Natural killer cell (primary cell): ENCODE measurements around the gene INSL4. TPM values are rescaled to one million over a fixed set of nuclear protein-coding genes. Genes with fewer than 3 reads are reported as not detected.

Source experiments
- ATAC-seq, 3 donors: fragments of 150-1000 bp in 2 of 3; fragments of 200-7000 bp in 1 of 3; cut with Tn5 transposase; 1 replicate in 1 of 3; 2 replicates in 2 of 3; pipeline ENCODE4 v1.10.0; 2021; ENCODE audit warnings: mild to moderate bottlenecking in 2 of 3, moderate library complexity in 2 of 3
- DNase-seq, 2 donors: peaks; one replicate each; pipeline versions ENCODE4 v3.0.0 to v3.0.0-alpha.2; 2013 to 2021; ENCODE audit warnings: mixed read lengths in 1 of 2
- H3K27ac ChIP-seq: one replicate; pipeline ENCODE4 v1.5.1; 2013; ENCODE audit warnings: mild to moderate bottlenecking, low read length
- H3K27me3 ChIP-seq: one replicate; pipeline ENCODE4 v1.6.1; 2013; ENCODE audit warnings: low read length; ENCODE audit not compliant: control insufficient read depth, insufficient read depth
- H3K36me3 ChIP-seq: one replicate; pipeline ENCODE4 v1.6.1; 2013; ENCODE audit warnings: low read length; ENCODE audit not compliant: control insufficient read depth, insufficient read depth
- H3K4me1 ChIP-seq: one replicate; pipeline ENCODE4 v1.6.1; 2013; ENCODE audit warnings: low read length; ENCODE audit not compliant: control insufficient read depth, insufficient read depth
- H3K4me3 ChIP-seq: one replicate; pipeline ENCODE4 v1.5.1; 2013; ENCODE audit warnings: low read length
- H3K9me3 ChIP-seq: one replicate; pipeline ENCODE4 v1.6.1; 2013; ENCODE audit warnings: low read length; ENCODE audit not compliant: control insufficient read depth, insufficient read depth
- H3K27ac Mint-ChIP-seq, 2 donors: one replicate each; pipeline ENCODE4 v1.8.0; 2022; ENCODE audit warnings: mild to moderate bottlenecking in 2 of 2, mixed read lengths in 2 of 2, moderate library complexity in 1 of 2
- H3K27me3 Mint-ChIP-seq, 2 donors: one replicate each; pipeline ENCODE4 v1.8.0; 2022; ENCODE audit warnings: low read depth in 2 of 2, mixed read lengths in 2 of 2
- H3K36me3 Mint-ChIP-seq: one replicate; pipeline ENCODE4 v1.8.0; 2022; ENCODE audit warnings: mixed read lengths
- H3K4me1 Mint-ChIP-seq, 2 donors: one replicate each; pipeline ENCODE4 v1.8.0; 2022; ENCODE audit warnings: mixed read lengths in 2 of 2
- H3K4me3 Mint-ChIP-seq: one replicate; pipeline ENCODE4 v1.8.0; 2022; ENCODE audit warnings: mild to moderate bottlenecking, moderate library complexity, mixed read lengths
- H3K9me3 Mint-ChIP-seq, 2 donors: one replicate each; pipeline ENCODE4 v1.8.0; 2022; ENCODE audit warnings: mixed read lengths in 2 of 2
- CTCF ChIP-seq: fragments of 200-600 bp; IDR thresholded peaks from one replicate; pipeline ENCODE4 v1.8.0; 2022; ENCODE audit warnings: antibody characterized with exemption
- WGBS: methylation state at CpG from one replicate; pipeline ENCODE4 v1.1.7; 2013; ENCODE audit warnings: missing lambda C conversion rate; ENCODE audit not compliant: insufficient coverage; 5-methylcytosine and 5-hydroxymethylcytosine counted together
- intact Hi-C: fragments of 100-400 bp; cut with micrococcal nuclease; formaldehyde crosslinking; loops from one replicate; pipeline ENCODE4 v1.14.2; 2022
- total RNA-seq, 4 donors: library from RNA; stranded (reverse); fragments of 120-200 nt in 1 of 4; gene quantifications; one replicate each; pipeline versions ENCODE4 v1.2.3 to v1.2.4, GENCODE V29; 2013 to 2022

INSL4 gene
- total RNA-seq, 3 donors from 2014 or later (not counting 1 experiment from before 2014, with no cell fraction given), result not detected

GRCh38 chr9:5186416-5187169 is 44.6 kb upstream of the INSL4 start:
- TF ChIP-seq CTCF, result peak; percentile 76
- Mint-ChIP-seq H3K27ac (no peak overlapping the region), H3K27me3 (peaks cover 0 to 7% of the 10 kb centered on the region in 2 donors), H3K9me3 (no peaks in the 10 kb centered on the region), H3K36me3 (no peaks in the 10 kb centered on the region), H3K4me3 (no peak overlapping the region), H3K4me1 (peaks cover 0 to 7% of the 10 kb centered on the region in 2 donors)
- intact Hi-C loops, result loop anchor here (1.0 to 5.0 kb wide), 4 partner anchors 239 to 414 kb away; no protein-coding TSS in a partner anchor
- Histone ChIP-seq H3K4me1 (no peaks in the 10 kb centered on the region), H3K27ac (no peak overlapping the region), H3K36me3 (no peaks in the 10 kb centered on the region), H3K27me3 (no peaks in the 10 kb centered on the region), H3K4me3 (no peak overlapping the region), H3K9me3 (no peaks in the 10 kb centered on the region)
- ATAC-seq (peak; percentile 68 to 91 (median 84)), DNase-seq (peak in 1 of 2 donors; percentile 85)
- WGBS, result 29% methylated on average over 6 of the region's 8 CpGs

DNA sequence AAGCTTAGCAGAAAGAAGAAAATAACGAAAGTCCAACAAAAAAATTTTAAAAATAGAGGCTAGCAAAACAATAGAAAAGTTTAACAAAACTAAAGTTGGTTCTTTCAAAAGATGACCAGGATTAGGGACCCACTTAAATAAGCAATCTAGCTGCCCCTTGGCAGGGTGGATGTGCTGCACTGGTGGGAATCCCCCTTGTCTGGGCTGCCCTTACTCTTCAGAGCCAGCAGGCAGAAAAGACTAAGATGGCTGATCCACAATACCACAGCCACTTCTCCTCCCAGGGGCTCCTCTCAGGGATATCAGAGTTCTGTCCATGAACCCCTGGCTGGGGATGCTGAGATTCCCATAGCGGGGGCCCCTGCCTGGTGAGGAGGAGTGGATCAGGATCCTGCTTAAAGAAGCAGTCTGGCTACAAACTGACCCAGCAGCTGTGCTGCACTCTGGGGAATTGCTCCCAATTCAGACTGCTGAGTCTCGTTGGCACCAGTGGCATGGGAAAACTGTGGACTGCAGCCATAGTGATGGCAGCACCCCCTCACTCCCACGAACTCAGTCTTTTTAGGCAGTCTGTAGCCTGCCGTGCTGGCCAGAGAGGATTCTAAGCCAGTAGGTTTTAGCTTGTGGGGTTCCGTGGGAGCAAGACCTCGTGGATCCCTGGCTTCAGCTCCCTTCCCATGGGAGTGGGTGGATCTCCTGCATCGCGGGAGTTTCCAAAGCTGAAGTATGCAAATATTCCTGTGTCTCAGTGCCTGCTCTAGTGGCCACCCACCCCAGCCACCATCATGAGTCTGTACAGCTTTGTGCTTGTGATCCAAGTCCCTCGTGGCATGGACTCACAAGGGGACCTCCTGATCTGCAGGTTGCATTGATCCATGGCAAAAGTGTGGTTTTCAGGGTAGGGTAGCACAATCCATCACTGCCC is 42.9 kb upstream of the INSL4 start:
- H3K36me3 ChIP-seq, result no peaks in the 10 kb centered on the region
- intact Hi-C loops, result loop anchor here (5.0 kb wide), 1 partner anchor 254 kb away; no protein-coding TSS in a partner anchor
- TF ChIP-seq CTCF, result no peak
- Mint-ChIP-seq H3K4me3 (no peak overlapping the region), H3K9me3 (no peaks in the 10 kb centered on the region), H3K4me1 (peaks cover 0 to 7% of the 10 kb centered on the region in 2 donors), H3K27ac (no peak overlapping the region), H3K36me3 (no peaks in the 10 kb centered on the region), H3K27me3 (peaks cover under 1 to 7% of the 10 kb centered on the region in 2 donors)
- ATAC-seq (no peak), DNase-seq (peak in 1 of 2 donors; percentile 14)
- 88% methylated on average over 10 of the region's 10 CpGs for WGBS
- no peak overlapping the region for H3K4me3 ChIP-seq
- peaks cover under 1% of the 10 kb centered on the region for H3K27me3 ChIP-seq
- no peaks in the 10 kb centered on the region for H3K9me3 ChIP-seq
- H3K27ac ChIP-seq, result no peak overlapping the region
- H3K4me1 ChIP-seq, result no peaks in the 10 kb centered on the region

DNA sequence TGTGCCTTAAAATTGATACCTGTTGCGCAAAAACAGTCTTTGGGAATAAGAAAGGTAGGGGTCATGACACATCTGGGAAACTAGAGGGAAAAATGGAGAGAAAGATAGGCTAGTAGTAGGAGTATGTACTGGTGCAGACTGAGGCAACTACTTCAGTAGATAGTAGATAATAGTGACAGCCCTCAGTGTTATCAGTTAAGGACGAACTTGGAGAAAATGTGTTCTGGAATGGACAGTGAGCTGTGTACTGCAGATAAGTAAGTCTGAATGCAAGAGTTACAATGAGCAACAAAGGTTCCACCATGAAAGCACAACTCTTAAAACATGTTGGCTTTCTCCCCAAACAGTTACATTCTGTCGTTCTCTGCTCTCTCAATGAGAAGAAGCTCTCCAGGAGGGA is 39.2 kb upstream of the INSL4 start:
- no peaks in the 10 kb centered on the region for H3K9me3 ChIP-seq
- H3K27ac ChIP-seq, result no peak overlapping the region
- no peak overlapping the region for H3K4me3 ChIP-seq
- no peak overlapping the region for H3K27ac Mint-ChIP-seq
- H3K27me3 ChIP-seq, result peaks cover 2% of the 10 kb centered on the region
- TF ChIP-seq CTCF, result no peak
- no peaks in the 10 kb centered on the region for H3K4me1 ChIP-seq
- 88% methylated on average over 3 of the region's 3 CpGs for WGBS
- no peaks in the 10 kb centered on the region for H3K9me3 Mint-ChIP-seq
- no peak for DNase-seq
- H3K27me3 Mint-ChIP-seq, result peaks cover 10 to 29% of the 10 kb centered on the region in 2 donors
- H3K36me3 ChIP-seq, result no peaks in the 10 kb centered on the region
- no peak overlapping the region for H3K4me3 Mint-ChIP-seq
- ATAC-seq, result no peak
- intact Hi-C loops, result no loop called here
- no peaks in the 10 kb centered on the region for H3K4me1 Mint-ChIP-seq
- no peaks in the 10 kb centered on the region for H3K36me3 Mint-ChIP-seq
